ENCODE measurements around the gene TRIM71. TPM values are rescaled to one million over a fixed set of nuclear protein-coding genes. Genes with fewer than 3 reads are reported as not detected.

The TRIM71 gene
- total RNA-seq, 2 donors from 2014 or later, result 11.1 TPM; not detected in 1

DNA sequence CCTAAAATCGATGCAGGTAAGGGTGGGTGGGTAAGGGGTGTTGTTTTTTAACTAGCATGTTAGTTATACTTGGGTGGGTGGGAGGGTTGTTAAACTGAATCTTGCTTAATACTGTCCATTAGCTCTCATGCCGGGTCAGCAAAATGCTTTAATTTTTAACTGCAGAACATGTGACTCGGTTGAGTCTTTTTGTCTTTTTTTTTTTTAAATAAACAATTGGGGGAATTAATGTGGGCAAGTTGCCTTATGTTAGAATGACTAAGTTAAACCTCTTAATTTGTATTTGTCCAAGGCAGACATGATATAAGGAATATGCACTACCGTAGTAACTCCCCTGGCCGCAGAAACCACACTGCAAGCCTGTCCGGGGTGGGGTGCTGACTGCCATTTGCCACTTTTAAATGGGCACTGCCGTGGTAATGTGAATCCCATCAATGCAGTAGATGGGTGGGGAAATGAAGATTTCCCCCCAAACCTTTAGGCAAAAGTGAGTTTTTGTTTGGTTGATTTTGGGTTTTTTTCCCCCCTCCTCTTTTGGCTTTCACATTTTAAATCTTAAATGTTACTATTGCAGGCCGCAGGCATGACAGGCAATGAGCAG is 79.3 kb downstream of the TRIM71 start:
- Histone ChIP-seq H3K4me1 (replicated peaks) (no peaks in the 10 kb centered on the region), H3K36me3 (no peaks in the 10 kb centered on the region), H3K27ac (no peak overlapping the region), H3K27me3 (replicated peaks; ENCODE audit: insufficient read depth) (no peaks in the 10 kb centered on the region), H3K4me3 (no peak overlapping the region), H3K9me3 (no peaks in the 10 kb centered on the region)
- DNase-seq (ENCODE audit: low spot score), result no peak
- intact Hi-C loops (cut with DNase I), result no loop called here
- WGBS, result 80% methylated on average over 8 of the region's 8 CpGs
- no peak for TF ChIP-seq POLR2AphosphoS5 (IDR thresholded peaks at IDR 0.05)
- TF ChIP-seq POLR2A (IDR thresholded peaks at IDR 0.05), result no peak
- TF ChIP-seq, protein P1, sequence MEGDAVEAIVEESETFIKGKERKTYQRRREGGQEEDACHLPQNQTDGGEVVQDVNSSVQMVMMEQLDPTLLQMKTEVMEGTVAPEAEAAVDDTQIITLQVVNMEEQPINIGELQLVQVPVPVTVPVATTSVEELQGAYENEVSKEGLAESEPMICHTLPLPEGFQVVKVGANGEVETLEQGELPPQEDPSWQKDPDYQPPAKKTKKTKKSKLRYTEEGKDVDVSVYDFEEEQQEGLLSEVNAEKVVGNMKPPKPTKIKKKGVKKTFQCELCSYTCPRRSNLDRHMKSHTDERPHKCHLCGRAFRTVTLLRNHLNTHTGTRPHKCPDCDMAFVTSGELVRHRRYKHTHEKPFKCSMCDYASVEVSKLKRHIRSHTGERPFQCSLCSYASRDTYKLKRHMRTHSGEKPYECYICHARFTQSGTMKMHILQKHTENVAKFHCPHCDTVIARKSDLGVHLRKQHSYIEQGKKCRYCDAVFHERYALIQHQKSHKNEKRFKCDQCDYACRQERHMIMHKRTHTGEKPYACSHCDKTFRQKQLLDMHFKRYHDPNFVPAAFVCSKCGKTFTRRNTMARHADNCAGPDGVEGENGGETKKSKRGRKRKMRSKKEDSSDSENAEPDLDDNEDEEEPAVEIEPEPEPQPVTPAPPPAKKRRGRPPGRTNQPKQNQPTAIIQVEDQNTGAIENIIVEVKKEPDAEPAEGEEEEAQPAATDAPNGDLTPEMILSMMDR (IDR thresholded peaks at IDR 0.05), result no peak

DNA sequence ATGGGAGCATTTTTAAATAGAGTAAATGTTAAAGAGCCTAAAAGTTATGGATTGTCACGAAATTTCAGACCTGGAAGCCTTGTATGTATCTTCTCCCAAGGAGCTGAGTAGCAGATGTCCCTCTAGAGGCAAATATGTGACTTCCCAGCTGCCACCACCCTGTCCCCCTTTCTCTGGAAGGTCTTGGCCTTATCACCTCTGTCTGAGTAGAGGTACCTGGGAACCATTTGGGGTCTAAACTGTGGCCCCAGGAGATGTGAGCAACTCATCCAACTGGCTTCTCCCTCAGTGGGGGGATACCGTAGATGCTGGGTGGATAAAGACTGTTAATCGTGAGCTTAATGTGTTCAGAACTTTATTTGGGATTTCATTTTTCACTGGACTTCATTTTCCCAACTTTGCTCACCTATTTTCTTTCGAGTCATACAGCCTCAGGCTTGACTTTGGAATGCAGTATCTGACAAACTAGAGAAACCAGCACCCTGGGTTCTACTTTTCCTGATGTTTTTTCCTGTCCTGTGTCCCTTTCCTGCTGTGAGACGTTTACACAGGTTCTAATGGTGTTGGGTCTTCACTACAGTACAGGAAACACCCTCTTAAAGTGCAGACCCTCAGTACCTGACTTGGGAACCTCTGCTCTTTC is 80.3 kb downstream of the TRIM71 start:
- H3K27ac ChIP-seq, result no peak overlapping the region
- no peak for DNase-seq (ENCODE audit: low spot score)
- WGBS, result 79% methylated on average over 5 of the region's 5 CpGs
- H3K36me3 ChIP-seq, result no peaks in the 10 kb centered on the region
- TF ChIP-seq POLR2AphosphoS5 (IDR thresholded peaks at IDR 0.05) (no peak), POLR2A (IDR thresholded peaks at IDR 0.05) (no peak)
- TF ChIP-seq, protein P1 (IDR thresholded peaks at IDR 0.05), result no peak
- H3K9me3 ChIP-seq, result no peaks in the 10 kb centered on the region
- no peak overlapping the region for H3K4me3 ChIP-seq
- H3K27me3 ChIP-seq (replicated peaks; ENCODE audit: insufficient read depth), result no peaks in the 10 kb centered on the region
- no peaks in the 10 kb centered on the region for H3K4me1 ChIP-seq (replicated peaks)
- intact Hi-C loops (cut with DNase I), result no loop called here

- Histone ChIP-seq H3K27me3 (replicated peaks; ENCODE audit: insufficient read depth) (no peaks in the 10 kb centered on the region), H3K36me3 (no peaks in the 10 kb centered on the region), H3K9me3 (no peaks in the 10 kb centered on the region), H3K27ac (no peak overlapping the region), H3K4me1 (replicated peaks) (no peaks in the 10 kb centered on the region), H3K4me3 (no peak overlapping the region)
- WGBS, result 94% methylated on average over 2 of the region's 2 CpGs
- no peak for TF ChIP-seq POLR2A (IDR thresholded peaks at IDR 0.05)
- TF ChIP-seq, protein P1 (IDR thresholded peaks at IDR 0.05), result no peak
- no peak for TF ChIP-seq POLR2AphosphoS5 (IDR thresholded peaks at IDR 0.05)
- intact Hi-C loops (cut with DNase I), result no loop called here
- no peak for DNase-seq (ENCODE audit: low spot score)
Observed at GRCh38 chr3:32899265-32899664, 81.5 kb downstream of the TRIM71 start.

DNA sequence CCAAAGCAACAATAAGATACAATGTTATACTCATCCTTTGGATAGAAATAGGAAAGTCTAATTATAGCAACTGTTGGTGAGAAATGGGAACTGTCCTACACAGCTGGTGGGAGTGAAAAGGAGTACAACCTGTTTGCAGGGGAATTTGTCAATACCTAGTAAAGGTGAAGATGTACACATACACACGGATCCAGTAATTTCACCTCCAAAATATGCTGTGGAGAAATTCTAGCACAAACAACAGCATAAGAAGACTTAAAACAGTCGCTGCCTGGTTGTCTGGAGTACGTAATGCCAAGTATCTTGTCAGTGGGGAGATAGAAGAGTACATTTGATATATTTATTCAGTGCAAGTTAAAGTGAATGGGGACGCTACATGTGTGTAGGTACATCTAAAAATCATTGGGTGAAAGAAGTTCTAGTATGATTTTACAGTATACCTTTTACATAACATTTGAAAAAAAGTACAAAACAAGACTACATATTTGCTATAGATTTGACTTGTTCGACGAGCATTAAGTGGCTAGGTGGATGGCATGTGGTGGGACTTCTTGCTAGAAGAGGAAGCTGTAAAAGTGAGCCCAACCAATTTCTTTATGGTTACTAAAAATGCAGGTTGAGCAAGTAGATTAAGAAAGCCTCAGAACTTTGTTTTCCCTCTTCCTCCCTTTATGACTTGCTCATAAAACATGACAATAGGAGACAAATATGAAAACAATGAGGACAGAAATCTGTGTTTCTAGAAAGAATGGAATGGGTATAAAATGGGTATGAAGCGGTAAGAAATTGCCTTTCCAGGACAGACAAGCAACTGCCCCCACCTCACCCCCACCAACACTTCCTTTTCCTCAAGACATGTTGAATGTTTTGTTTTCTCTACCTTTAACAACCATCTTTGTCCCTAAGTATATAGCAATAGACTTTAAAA is 83.5 kb downstream of the TRIM71 start:
- H3K9me3 ChIP-seq, result no peaks in the 10 kb centered on the region
- H3K36me3 ChIP-seq, result no peaks in the 10 kb centered on the region
- no peaks in the 10 kb centered on the region for H3K27me3 ChIP-seq (replicated peaks; ENCODE audit: insufficient read depth)
- intact Hi-C loops (cut with DNase I), result no loop called here
- H3K4me1 ChIP-seq (replicated peaks), result no peaks in the 10 kb centered on the region
- no peak overlapping the region for H3K4me3 ChIP-seq
- H3K27ac ChIP-seq, result no peak overlapping the region
- no peak for DNase-seq (ENCODE audit: low spot score)
- TF ChIP-seq, protein P1 (IDR thresholded peaks at IDR 0.05), result no peak
- TF ChIP-seq POLR2A (IDR thresholded peaks at IDR 0.05) (no peak), POLR2AphosphoS5 (IDR thresholded peaks at IDR 0.05) (no peak)
- WGBS, result 49% methylated on average over 7 of the region's 7 CpGs

All from prostate gland (tissue), 2 donors.